BJ (cell line): ENCODE results near the gene RIMS1. TPM values are rescaled to one million over a fixed set of nuclear protein-coding genes. Genes with fewer than 3 reads are reported as not detected.
A peak's percentile ranks its signal among the peaks of the same experiment; 100 is the strongest.

Experiments used
- CTCF ChIA-PET: fragments of 350-600 bp; formaldehyde crosslinking; extraction: SDS; loops from one replicate; lab custom pipeline; 2021; ENCODE audit warnings: antibody characterized with exemption, inconsistent platforms; lab: Yijun Ruan, JAX
- POLR2A ChIA-PET: fragments of 300-600 bp; sonication (Branson Sonifier 250); formaldehyde crosslinking; extraction: SDS; loops from one replicate; lab custom pipeline; 2021; ENCODE audit warnings: antibody characterized with exemption; lab: Charles Lee
- DNase-seq: peaks from one replicate; pipeline ENCODE4 v3.0.0-alpha.2; 2011; ENCODE audit warnings: low read depth
- H3K27me3 ChIP-seq: 2 replicates; pipeline ENCODE4 v1.6.0; 2011; ENCODE audit warnings: low read length; ENCODE audit not compliant: control insufficient read depth, insufficient read depth
- H3K36me3 ChIP-seq: 2 replicates; pipeline ENCODE4 v1.5.1; 2011; ENCODE audit warnings: low read length; ENCODE audit not compliant: control insufficient read depth, insufficient read depth
- H3K4me3 ChIP-seq: 2 replicates; pipeline ENCODE4 v1.5.1; 2011; ENCODE audit warnings: low read depth, mild to moderate bottlenecking, control low read depth, low read length
- polyA plus RNA-seq: library from polyadenylated mRNA; depleted of rRNA; stranded (reverse); fragments of >200 nt; gene quantifications from 2 replicates; pipeline ENCODE4 v1.2.3, GENCODE V29; 2011
- TF ChIP-seq, protein P1 (sequence below): IDR thresholded peaks from 2 replicates; pipeline ENCODE4 v1.5.1; 2011; ENCODE audit warnings: low read depth, mild to moderate bottlenecking, control low read depth, inconsistent platforms, low read length, moderate library complexity; ENCODE audit not compliant: insufficient read depth

Gene RIMS1
- polyA plus RNA-seq, 1 experiment = 0.28 TPM

DNA sequence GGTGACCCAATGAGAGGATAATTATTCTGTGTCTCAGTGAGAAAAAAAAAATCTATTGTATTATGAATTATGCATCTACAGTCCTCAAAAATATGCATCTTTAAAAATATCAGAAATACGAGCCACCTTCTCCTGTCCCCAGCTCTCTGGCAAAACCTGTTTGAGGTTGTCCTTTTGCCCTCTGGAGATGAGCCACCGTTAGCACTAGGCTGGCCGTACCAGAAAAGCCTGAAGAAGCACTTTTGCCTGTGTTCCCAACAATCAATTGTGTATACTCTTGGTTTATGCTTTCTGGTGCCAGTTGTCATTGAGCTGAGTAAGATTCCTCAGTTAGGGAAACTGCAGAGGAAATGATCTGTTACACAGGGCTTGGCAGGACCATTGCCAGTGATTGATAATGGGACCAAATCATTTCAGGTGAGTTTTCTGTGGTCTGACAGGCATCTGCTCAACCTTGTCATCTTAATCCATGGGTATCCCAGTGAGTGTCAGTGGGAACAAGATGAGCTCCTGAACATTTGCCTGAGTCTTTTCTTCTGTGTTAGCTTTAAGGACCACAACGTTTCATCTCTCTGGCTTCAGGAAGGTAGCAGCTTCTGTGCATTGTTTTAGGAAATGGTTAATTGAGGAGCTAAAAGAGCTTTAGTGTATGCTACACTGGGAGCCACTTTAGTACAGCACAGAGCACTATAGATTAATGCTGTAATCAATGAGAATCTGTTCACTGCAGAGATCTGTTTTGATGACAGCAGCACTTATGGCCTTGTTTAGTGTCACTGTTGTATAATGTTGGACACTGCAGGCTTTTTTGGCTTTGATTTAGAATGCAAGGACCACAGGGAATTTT lies 330.1 kb downstream of the RIMS1 start:
- POLR2A ChIA-PET = interaction anchor here (0.5 to 0.6 kb wide), 2 partner anchors 148 to 1789 kb away, joined by 3 read pairs; no protein-coding TSS in a partner anchor
- CTCF ChIA-PET = interaction anchor here (0.6 kb wide), 1 partner anchor 28 kb away, joined by 3 read pairs; no protein-coding TSS in a partner anchor
- TF ChIP-seq, protein P1, sequence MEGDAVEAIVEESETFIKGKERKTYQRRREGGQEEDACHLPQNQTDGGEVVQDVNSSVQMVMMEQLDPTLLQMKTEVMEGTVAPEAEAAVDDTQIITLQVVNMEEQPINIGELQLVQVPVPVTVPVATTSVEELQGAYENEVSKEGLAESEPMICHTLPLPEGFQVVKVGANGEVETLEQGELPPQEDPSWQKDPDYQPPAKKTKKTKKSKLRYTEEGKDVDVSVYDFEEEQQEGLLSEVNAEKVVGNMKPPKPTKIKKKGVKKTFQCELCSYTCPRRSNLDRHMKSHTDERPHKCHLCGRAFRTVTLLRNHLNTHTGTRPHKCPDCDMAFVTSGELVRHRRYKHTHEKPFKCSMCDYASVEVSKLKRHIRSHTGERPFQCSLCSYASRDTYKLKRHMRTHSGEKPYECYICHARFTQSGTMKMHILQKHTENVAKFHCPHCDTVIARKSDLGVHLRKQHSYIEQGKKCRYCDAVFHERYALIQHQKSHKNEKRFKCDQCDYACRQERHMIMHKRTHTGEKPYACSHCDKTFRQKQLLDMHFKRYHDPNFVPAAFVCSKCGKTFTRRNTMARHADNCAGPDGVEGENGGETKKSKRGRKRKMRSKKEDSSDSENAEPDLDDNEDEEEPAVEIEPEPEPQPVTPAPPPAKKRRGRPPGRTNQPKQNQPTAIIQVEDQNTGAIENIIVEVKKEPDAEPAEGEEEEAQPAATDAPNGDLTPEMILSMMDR = no peak
- DNase-seq = no peak
- Histone ChIP-seq H3K36me3 (no peaks in the 10 kb centered on the region), H3K4me3 (no peak overlapping the region), H3K27me3 (peaks cover 1% of the 10 kb centered on the region; the same call in 1 of the 2 replicates)

GRCh38 chr6:72217626-72218025 lies 331.3 kb downstream of the RIMS1 start:
- ChIA-PET CTCF (interaction anchor here (1.5 kb wide), 1 partner anchor 44 kb away, joined by 4 read pairs; no protein-coding TSS in a partner anchor), POLR2A (no interaction called here)
- Histone ChIP-seq H3K27me3 (peaks cover 1% of the 10 kb centered on the region; the same call in 1 of the 2 replicates), H3K36me3 (no peaks in the 10 kb centered on the region), H3K4me3 (no peak overlapping the region)
- DNase-seq = no peak
- TF ChIP-seq, protein P1 = no peak

GRCh38 chr6:72218125-72218524 lies 331.8 kb downstream of the RIMS1 start:
- Histone ChIP-seq H3K27me3 (no peaks in the 10 kb centered on the region; the same call in 1 of the 2 replicates), H3K36me3 (no peaks in the 10 kb centered on the region), H3K4me3 (no peak overlapping the region)
- POLR2A ChIA-PET = no interaction called here
- TF ChIP-seq, protein P1 = peak; percentile 61
- DNase-seq = no peak
- CTCF ChIA-PET = interaction anchor here (1.5 kb wide), 1 partner anchor 44 kb away, joined by 4 read pairs; no protein-coding TSS in a partner anchor

DNA sequence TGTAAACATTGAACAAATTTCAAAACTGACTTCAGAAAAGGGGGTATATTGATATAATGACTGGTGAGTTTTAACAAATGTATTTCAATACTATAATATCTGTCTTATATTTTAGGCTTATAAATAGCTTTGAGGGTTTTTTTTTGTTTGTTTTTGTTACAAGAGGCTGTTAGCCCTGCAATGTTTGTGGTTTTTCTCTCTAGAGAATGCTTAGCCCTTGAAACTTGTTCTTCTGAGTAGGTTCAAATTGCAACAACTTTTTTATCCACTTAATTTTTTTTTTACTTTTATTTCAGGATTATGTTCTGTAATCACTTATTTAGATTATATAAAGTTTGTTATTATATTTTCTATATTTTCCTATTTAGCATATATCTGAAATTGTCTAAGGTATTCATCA lies 333.2 kb downstream of the RIMS1 start:
- ChIA-PET CTCF (no interaction called here), POLR2A (no interaction called here)
- Histone ChIP-seq H3K27me3 (no peaks in the 10 kb centered on the region; the same call in 1 of the 2 replicates), H3K4me3 (no peak overlapping the region), H3K36me3 (no peaks in the 10 kb centered on the region)
- DNase-seq = no peak
- TF ChIP-seq, protein P1 = no peak

- TF ChIP-seq, protein P1 = no peak
- Histone ChIP-seq H3K36me3 (no peaks in the 10 kb centered on the region), H3K27me3 (no peaks in the 10 kb centered on the region), H3K4me3 (no peak overlapping the region)
- no peak for DNase-seq
- ChIA-PET POLR2A (no interaction called here), CTCF (no interaction called here)
These were observed 351.7 kb downstream of the RIMS1 start for GRCh38 chr6:72238021-72238420.
